ENCODE measurements around the gene CPA1. TPM values are rescaled to one million over a fixed set of nuclear protein-coding genes. Genes with fewer than 3 reads are reported as not detected.

Gene CPA1
- polyA plus RNA-seq, 1 donor (not counting 4 experiments of a cell fraction or from before 2014, with no cell fraction given), result not detected

- no peak within 1 kb of the TSS for H3K27ac ChIP-seq (ENCODE audit: control insufficient read depth, insufficient read depth, low read length)
- no peaks in the 10 kb centered on the region for H3K79me2 ChIP-seq (ENCODE audit: control insufficient read depth, insufficient read depth, low read length)
- no peaks in the 10 kb centered on the region for H3K9me1 ChIP-seq (ENCODE audit: control insufficient read depth, extremely low read depth, insufficient read depth, low read length)
- no peaks in the 10 kb centered on the region for H3K27me3 ChIP-seq (ENCODE audit: control insufficient read depth, extremely low read depth, insufficient read depth, low read length)
- H4K20me1 ChIP-seq (ENCODE audit: control insufficient read depth, extremely low read depth, insufficient read depth, low read length), result no peaks in the 10 kb centered on the region
- no peak for FAIRE-seq
- dilution Hi-C loops (cut with MboI; ENCODE audit: extremely low pct_ligation_motif_present, low sequenced_read_pairs), result no loop called here
- H3K4me3 ChIP-seq (ENCODE audit: control insufficient read depth in 2 of 3, extremely low read depth in 1 of 3, insufficient read depth in 2 of 3, low read depth in 1 of 3, low read length in 3 of 3), result no peak within 1 kb of the TSS
- TF ChIP-seq EZH2 (IDR thresholded peaks at IDR 0.05; ENCODE audit: low read length) (no peak), CTCF (optimal IDR thresholded peaks at IDR 0.05 in 1 of 3, IDR thresholded peaks at IDR 0.05 in 1 of 3, conservative IDR thresholded peaks at IDR 0.05 in 1 of 3; ENCODE audit: extremely low read depth in 1 of 3, insufficient read depth in 2 of 3, low read length in 3 of 3) (no peak)
- H3K36me3 ChIP-seq (ENCODE audit: control insufficient read depth in 2 of 2, extremely low read depth in 1 of 2, insufficient read depth in 2 of 2, low read length in 2 of 2), result no peaks in the 10 kb centered on the region
- H3K9ac ChIP-seq (ENCODE audit: control insufficient read depth, extremely low read depth, insufficient read depth, low read length), result no peak within 1 kb of the TSS
- H3K9me3 ChIP-seq (ENCODE audit: control insufficient read depth, low read depth, low read length), result no peaks in the 10 kb centered on the region
- DNase-seq (ENCODE audit: low read depth, low spot score), result no peak
- no peak within 1 kb of the TSS for H3K4me2 ChIP-seq (ENCODE audit: control insufficient read depth, extremely low read depth, insufficient read depth, low read depth, low read length)
- H3K4me1 ChIP-seq (ENCODE audit: control insufficient read depth, extremely low read depth, insufficient read depth, low read length), result no peaks in the 10 kb centered on the region
- no peak within 1 kb of the TSS for H2AFZ ChIP-seq (ENCODE audit: control insufficient read depth, low read length)
Measured at GRCh38 chr7:130344271-130344866, 35.9 kb upstream of the CPA1 start, which contains the start of gene CPA5. Gene CPA5, plus strand, starts transcription at chr7:130344816. Its CDS starts 1,670 bp downstream, at chr7:130346486.

GRCh38 chr7:130345136-130345535 lies 35.2 kb upstream of the CPA1 start:
- Histone ChIP-seq H2AFZ (ENCODE audit: control insufficient read depth, low read length) (no peak overlapping the region), H3K4me3 (ENCODE audit: control insufficient read depth in 2 of 3, extremely low read depth in 1 of 3, insufficient read depth in 2 of 3, low read depth in 1 of 3, low read length in 3 of 3) (no peak overlapping the region), H4K20me1 (ENCODE audit: control insufficient read depth, extremely low read depth, insufficient read depth, low read length) (no peaks in the 10 kb centered on the region), H3K9me3 (ENCODE audit: control insufficient read depth, low read depth, low read length) (no peaks in the 10 kb centered on the region), H3K27me3 (ENCODE audit: control insufficient read depth, extremely low read depth, insufficient read depth, low read length) (no peaks in the 10 kb centered on the region), H3K9ac (ENCODE audit: control insufficient read depth, extremely low read depth, insufficient read depth, low read length) (no peak overlapping the region), H3K79me2 (ENCODE audit: control insufficient read depth, insufficient read depth, low read length) (no peaks in the 10 kb centered on the region), H3K9me1 (ENCODE audit: control insufficient read depth, extremely low read depth, insufficient read depth, low read length) (no peaks in the 10 kb centered on the region), H3K4me1 (ENCODE audit: control insufficient read depth, extremely low read depth, insufficient read depth, low read length) (no peaks in the 10 kb centered on the region), H3K36me3 (ENCODE audit: control insufficient read depth in 2 of 2, extremely low read depth in 1 of 2, insufficient read depth in 2 of 2, low read length in 2 of 2) (no peaks in the 10 kb centered on the region), H3K27ac (ENCODE audit: control insufficient read depth, insufficient read depth, low read length) (no peak overlapping the region), H3K4me2 (ENCODE audit: control insufficient read depth, extremely low read depth, insufficient read depth, low read depth, low read length) (no peak overlapping the region)
- dilution Hi-C loops (cut with MboI; ENCODE audit: extremely low pct_ligation_motif_present, low sequenced_read_pairs), result no loop called here
- no peak for FAIRE-seq
- DNase-seq (ENCODE audit: low read depth, low spot score), result no peak
- no peak for TF ChIP-seq CTCF (optimal IDR thresholded peaks at IDR 0.05 in 1 of 3, IDR thresholded peaks at IDR 0.05 in 1 of 3, conservative IDR thresholded peaks at IDR 0.05 in 1 of 3; ENCODE audit: extremely low read depth in 1 of 3, insufficient read depth in 2 of 3, low read length in 3 of 3)
- no peak for TF ChIP-seq EZH2 (IDR thresholded peaks at IDR 0.05; ENCODE audit: low read length)
